Measurements from ENCODE around the gene ABCA4. TPM values are rescaled to one million over a fixed set of nuclear protein-coding genes. Genes with fewer than 3 reads are reported as not detected.

Gene ABCA4
- total RNA-seq, 1 experiment from 2014 or later = 0.09 TPM

- Mint-ChIP-seq H3K4me1 (no peaks in the 10 kb centered on the region), H3K27ac (no peak overlapping the region), H3K27me3 (ENCODE audit: low read depth) (no peaks in the 10 kb centered on the region; the same call in 1 of the 2 replicates), H3K36me3 (no peaks in the 10 kb centered on the region), H3K4me3 (no peak overlapping the region), H3K9me3 (no peaks in the 10 kb centered on the region)
- peak; percentile 47 for ATAC-seq
- no peak for DNase-seq (ENCODE audit: low spot score)
- CTCF ChIA-PET = interaction anchor here (0.6 to 2.9 kb wide), 6 partner anchors 8 to 304 kb away, joined by 3 to 11 read pairs (median 4); no protein-coding TSS in a partner anchor
- POLR2A ChIA-PET = no interaction called here
- TF ChIP-seq TEAD1 (CRISPR knock-in tag; IDR thresholded peaks at IDR 0.05) (no peak), HMGXB4 (CRISPR knock-in tag; IDR thresholded peaks at IDR 0.05) (no peak)
Observed at GRCh38 chr1:94031591-94031990, 89.4 kb downstream of the ABCA4 start.

GRCh38 chr1:94031154-94031553 is 89.8 kb downstream of the ABCA4 start:
- no peak for ATAC-seq
- DNase-seq (ENCODE audit: low spot score) = no peak
- Mint-ChIP-seq H3K4me3 (no peak overlapping the region), H3K36me3 (no peaks in the 10 kb centered on the region), H3K27me3 (ENCODE audit: low read depth) (no peaks in the 10 kb centered on the region; the same call in 1 of the 2 replicates), H3K9me3 (no peaks in the 10 kb centered on the region), H3K4me1 (no peaks in the 10 kb centered on the region), H3K27ac (no peak overlapping the region)
- POLR2A ChIA-PET = no interaction called here
- TF ChIP-seq USF2 (CRISPR knock-in tag; IDR thresholded peaks at IDR 0.05) (0 out of 2 replicates have a peak, but pooled peaks have one; percentile 16), E2F1 (CRISPR knock-in tag; IDR thresholded peaks at IDR 0.05) (no peak)
- CTCF ChIA-PET = interaction anchor here (0.6 to 2.9 kb wide), 5 partner anchors 8 to 776 kb away, joined by 3 to 11 read pairs (median 4); no protein-coding TSS in a partner anchor

- Mint-ChIP-seq H3K36me3 (no peaks in the 10 kb centered on the region), H3K27ac (no peak overlapping the region), H3K9me3 (no peaks in the 10 kb centered on the region), H3K27me3 (ENCODE audit: low read depth) (no peaks in the 10 kb centered on the region; the same call in 1 of the 2 replicates), H3K4me1 (peaks cover 7% of the 10 kb centered on the region), H3K4me3 (no peak overlapping the region)
- ChIA-PET CTCF (interaction anchor here (1.1 to 2.9 kb wide), 4 partner anchors 9 to 307 kb away, joined by 4 to 11 read pairs (median 6); no protein-coding TSS in a partner anchor), POLR2A (no interaction called here)
- TF ChIP-seq ZBTB21 (CRISPR knock-in tag; IDR thresholded peaks at IDR 0.05; ENCODE audit: borderline replicate concordance) (no peak), NR1H2 (CRISPR knock-in tag; IDR thresholded peaks at IDR 0.05) (no peak), SOX15 (CRISPR knock-in tag; IDR thresholded peaks at IDR 0.05) (no peak), E2F5 (CRISPR knock-in tag; IDR thresholded peaks at IDR 0.05) (no peak)
- ATAC-seq (no peak), DNase-seq (ENCODE audit: low spot score) (no peak)
Observed at GRCh38 chr1:94029130-94029993, 91.6 kb downstream of the ABCA4 start.

- Mint-ChIP-seq H3K27me3 (ENCODE audit: low read depth) (no peaks in the 10 kb centered on the region; the same call in 1 of the 2 replicates), H3K4me1 (peaks cover 18% of the 10 kb centered on the region), H3K36me3 (no peaks in the 10 kb centered on the region), H3K4me3 (no peak overlapping the region), H3K27ac (no peak overlapping the region), H3K9me3 (no peaks in the 10 kb centered on the region)
- no peak for DNase-seq (ENCODE audit: low spot score)
- ATAC-seq = no peak
- CTCF ChIA-PET = interaction anchor here (0.7 to 3.8 kb wide), 4 partner anchors 11 to 308 kb away, joined by 3 to 61 read pairs (median 36); no protein-coding TSS in a partner anchor
- POLR2A ChIA-PET = no interaction called here
- no peak for TF ChIP-seq NR2C2 (CRISPR knock-in tag; IDR thresholded peaks at IDR 0.05)
- no peak for TF ChIP-seq SOX15 (CRISPR knock-in tag; IDR thresholded peaks at IDR 0.05)
- no peak for TF ChIP-seq PRRX2 (CRISPR knock-in tag; IDR thresholded peaks at IDR 0.05)
- TF ChIP-seq AR (CRISPR knock-in tag; IDR thresholded peaks at IDR 0.05) = no peak
- no peak for TF ChIP-seq FOXP1 (CRISPR knock-in tag; IDR thresholded peaks at IDR 0.05; ENCODE audit: borderline replicate concordance)
- no peak for TF ChIP-seq ZNF425 (CRISPR knock-in tag; conservative IDR thresholded peaks at IDR 0.05)
- no peak for TF ChIP-seq IRF2 (CRISPR knock-in tag; IDR thresholded peaks at IDR 0.05; ENCODE audit: borderline replicate concordance, low read depth)
Observed at GRCh38 chr1:94027721-94028515, 93.0 kb downstream of the ABCA4 start.

Measured in WTC11 (cell line).